DLD1 (cell line): ENCODE data around the gene NLRC5.
"Not testable (repeated sequence)": the region's sequence is repeated elsewhere in the genome, so short reads cannot be mapped to it uniquely, and the experiment has no call there.

Experiments
- in situ Hi-C: cut with HindIII; loops from 2 replicates; pipeline ENCODE4 v1.10.0; 2017; ENCODE audit warnings: low sequenced_read_pairs

NLRC5 gene

GRCh38 chr16:56961851-56962281 lies 27.5 kb upstream of the NLRC5 start, which contains the start of gene CETP:
CETP (plus strand) TSS chr16:56961950; CDS start chr16:56961980, 30 bp downstream.
- in situ Hi-C loops, result no loop called here

GRCh38 chr16:56964243-56965148 lies 24.9 kb upstream of the NLRC5 start:
- in situ Hi-C loops, result no loop called here

- in situ Hi-C loops, result no loop called here
Observed at GRCh38 chr16:56965149-56966092, 23.9 kb upstream of the NLRC5 start.

- in situ Hi-C loops, result no loop called here
Observed at GRCh38 chr16:56966093-56966475, 23.3 kb upstream of the NLRC5 start.

GRCh38 chr16:56967733-56968132 lies 21.6 kb upstream of the NLRC5 start:
- in situ Hi-C loops, result no loop called here

- in situ Hi-C loops, result no loop called here
Observed at GRCh38 chr16:56969769-56970168, 19.6 kb upstream of the NLRC5 start.

- in situ Hi-C loops, result no loop called here
Observed at GRCh38 chr16:56970934-56971767, 18.2 kb upstream of the NLRC5 start.

GRCh38 chr16:56971768-56972043 lies 17.7 kb upstream of the NLRC5 start:
- in situ Hi-C loops, result no loop called here

- in situ Hi-C loops, result no loop called here
Observed at GRCh38 chr16:56972403-56973293, 16.7 kb upstream of the NLRC5 start.

GRCh38 chr16:56973294-56973689 lies 16.1 kb upstream of the NLRC5 start:
- in situ Hi-C loops, result no loop called here

GRCh38 chr16:56973899-56974298 lies 15.5 kb upstream of the NLRC5 start:
- in situ Hi-C loops, result not testable (repeated sequence)

GRCh38 chr16:56974549-56975300 lies 14.6 kb upstream of the NLRC5 start:
- in situ Hi-C loops, result no loop called here

- in situ Hi-C loops, result no loop called here
Observed at GRCh38 chr16:56975714-56976113, 13.6 kb upstream of the NLRC5 start.

- in situ Hi-C loops, result no loop called here
Observed at GRCh38 chr16:56977216-56977615, 12.1 kb upstream of the NLRC5 start.

- in situ Hi-C loops, result no loop called here
Observed at GRCh38 chr16:56977823-56978430, 11.4 kb upstream of the NLRC5 start.

GRCh38 chr16:56980201-56980535 lies 9.2 kb upstream of the NLRC5 start:
- in situ Hi-C loops, result no loop called here

- in situ Hi-C loops, result no loop called here
Observed at GRCh38 chr16:56980792-56981724, 8.3 kb upstream of the NLRC5 start.
